ENCODE data around the gene SLC25A13.
"Not testable (repeated sequence)": the region's sequence is repeated elsewhere in the genome, so short reads cannot be mapped to it uniquely, and the experiment has no call there.

SLC25A13 gene

DNA sequence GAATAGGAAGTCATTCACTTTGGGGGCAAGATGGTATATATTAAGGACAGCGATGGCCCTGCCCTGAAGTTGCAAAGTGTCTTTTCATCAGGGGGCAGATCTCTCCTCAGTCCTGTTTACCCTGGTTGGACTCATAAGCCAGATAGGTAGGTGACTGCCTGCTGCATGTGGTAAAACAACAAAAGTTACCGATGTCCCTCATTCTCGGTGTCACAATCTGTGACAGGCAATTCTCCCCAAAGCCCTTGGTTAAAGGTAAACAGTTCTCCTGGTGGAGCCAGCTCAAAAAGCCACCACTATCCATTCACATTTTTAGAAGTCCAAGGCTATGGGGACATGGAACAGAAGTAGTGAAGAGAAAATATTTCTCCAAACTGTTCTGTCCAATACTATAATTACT, 9.9 kb upstream of the SLC25A13 start:
- TF ChIP-seq, protein P1, sequence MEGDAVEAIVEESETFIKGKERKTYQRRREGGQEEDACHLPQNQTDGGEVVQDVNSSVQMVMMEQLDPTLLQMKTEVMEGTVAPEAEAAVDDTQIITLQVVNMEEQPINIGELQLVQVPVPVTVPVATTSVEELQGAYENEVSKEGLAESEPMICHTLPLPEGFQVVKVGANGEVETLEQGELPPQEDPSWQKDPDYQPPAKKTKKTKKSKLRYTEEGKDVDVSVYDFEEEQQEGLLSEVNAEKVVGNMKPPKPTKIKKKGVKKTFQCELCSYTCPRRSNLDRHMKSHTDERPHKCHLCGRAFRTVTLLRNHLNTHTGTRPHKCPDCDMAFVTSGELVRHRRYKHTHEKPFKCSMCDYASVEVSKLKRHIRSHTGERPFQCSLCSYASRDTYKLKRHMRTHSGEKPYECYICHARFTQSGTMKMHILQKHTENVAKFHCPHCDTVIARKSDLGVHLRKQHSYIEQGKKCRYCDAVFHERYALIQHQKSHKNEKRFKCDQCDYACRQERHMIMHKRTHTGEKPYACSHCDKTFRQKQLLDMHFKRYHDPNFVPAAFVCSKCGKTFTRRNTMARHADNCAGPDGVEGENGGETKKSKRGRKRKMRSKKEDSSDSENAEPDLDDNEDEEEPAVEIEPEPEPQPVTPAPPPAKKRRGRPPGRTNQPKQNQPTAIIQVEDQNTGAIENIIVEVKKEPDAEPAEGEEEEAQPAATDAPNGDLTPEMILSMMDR (conservative IDR thresholded peaks at IDR 0.05; ENCODE audit: low read depth, low read length): no peak
- no peak overlapping the region for H3K4me3 ChIP-seq (ENCODE audit: low read depth, low read length)
- DNase-seq (ENCODE audit: low read depth): no peak

DNA sequence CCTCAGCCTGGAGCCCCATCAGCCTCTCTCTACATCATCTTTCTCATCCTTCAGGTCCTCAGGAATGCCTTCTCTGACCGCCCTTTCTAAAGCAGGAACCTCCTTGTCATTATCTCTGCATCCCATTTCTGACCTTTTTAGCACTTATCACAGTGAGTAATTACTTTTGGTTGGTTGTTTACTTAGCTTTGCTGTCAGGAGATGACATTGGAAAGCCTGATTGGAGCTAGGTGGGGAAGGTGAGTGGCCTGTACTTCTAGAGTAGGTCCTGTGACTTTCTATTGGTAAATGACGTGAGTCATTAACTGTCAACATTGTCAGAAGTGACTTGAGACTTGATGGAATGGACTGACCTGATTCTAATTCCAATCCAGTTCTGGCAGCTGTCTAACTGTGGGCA, 9.3 kb upstream of the SLC25A13 start:
- DNase-seq (ENCODE audit: low read depth): no peak
- no peak overlapping the region for H3K4me3 ChIP-seq (ENCODE audit: low read depth, low read length)
- TF ChIP-seq, protein P1 (conservative IDR thresholded peaks at IDR 0.05; ENCODE audit: low read depth, low read length): no peak

DNA sequence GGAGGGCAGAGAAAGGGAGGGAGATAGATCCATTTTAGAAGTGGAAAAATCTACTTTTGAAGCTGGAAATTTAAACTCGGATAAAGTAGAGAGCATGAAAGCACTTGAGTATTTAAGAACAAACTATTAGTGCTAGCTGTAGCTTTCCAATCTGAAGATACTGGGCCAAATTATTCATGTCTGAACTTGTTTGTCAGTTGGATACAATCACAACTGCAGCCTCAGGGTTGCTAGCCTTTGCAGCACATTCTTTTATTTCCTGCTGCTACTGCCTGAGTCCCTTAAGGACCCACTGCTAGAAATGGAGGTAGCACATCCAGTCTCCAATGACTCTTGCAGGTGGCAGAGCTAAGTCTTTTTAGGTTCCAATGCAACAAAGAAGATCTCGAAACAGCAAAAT, 8.3 kb upstream of the SLC25A13 start:
- H3K4me3 ChIP-seq (ENCODE audit: low read depth, low read length): no peak overlapping the region
- peak; percentile 17 for DNase-seq (ENCODE audit: low read depth)
- TF ChIP-seq, protein P1 (conservative IDR thresholded peaks at IDR 0.05; ENCODE audit: low read depth, low read length): no peak

DNA sequence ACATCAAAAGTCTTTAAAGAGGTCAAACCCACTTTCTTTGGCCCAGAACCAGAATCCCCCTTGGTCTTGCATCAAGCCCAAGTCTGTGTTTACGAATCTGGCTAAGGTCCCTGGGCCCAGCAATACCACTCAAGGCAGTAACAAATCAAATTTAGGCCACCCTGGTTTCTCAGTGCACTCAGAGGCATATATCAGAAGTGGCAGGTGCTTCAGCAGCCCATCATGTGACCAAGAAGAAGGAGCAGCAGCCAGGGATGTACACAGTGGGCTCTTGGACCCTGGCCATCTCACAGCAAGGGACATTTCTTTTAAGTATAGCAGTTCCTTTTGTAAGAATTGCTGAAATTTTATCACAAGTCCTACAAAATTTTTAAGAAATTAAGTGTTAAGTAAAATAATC, 7.3 kb upstream of the SLC25A13 start:
- DNase-seq (ENCODE audit: low read depth): no peak
- no peak overlapping the region for H3K4me3 ChIP-seq (ENCODE audit: low read depth, low read length)
- TF ChIP-seq, protein P1 (conservative IDR thresholded peaks at IDR 0.05; ENCODE audit: low read depth, low read length): no peak

DNA sequence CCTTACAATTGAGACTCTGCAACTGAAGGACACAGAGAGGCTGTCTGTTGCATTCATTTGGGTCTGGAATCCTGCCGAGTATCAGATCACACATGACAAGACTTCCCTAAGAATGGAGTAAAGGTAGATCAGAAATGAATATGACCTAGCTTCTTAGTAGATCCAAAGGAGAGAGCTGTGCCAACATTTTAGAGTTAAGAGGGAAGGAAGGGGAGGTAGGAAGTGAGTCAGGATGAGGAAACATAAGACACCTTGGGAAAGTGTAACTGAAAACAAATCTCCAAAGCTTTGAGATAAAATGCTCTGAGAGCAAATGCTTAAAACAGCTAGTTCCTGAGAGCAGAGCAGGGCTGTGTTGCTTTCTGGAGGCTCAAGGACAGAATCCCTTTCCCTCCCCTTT, 6.1 kb upstream of the SLC25A13 start:
- TF ChIP-seq, protein P1 (conservative IDR thresholded peaks at IDR 0.05; ENCODE audit: low read depth, low read length): no peak
- no peak for DNase-seq (ENCODE audit: low read depth)
- no peak overlapping the region for H3K4me3 ChIP-seq (ENCODE audit: low read depth, low read length)

DNA sequence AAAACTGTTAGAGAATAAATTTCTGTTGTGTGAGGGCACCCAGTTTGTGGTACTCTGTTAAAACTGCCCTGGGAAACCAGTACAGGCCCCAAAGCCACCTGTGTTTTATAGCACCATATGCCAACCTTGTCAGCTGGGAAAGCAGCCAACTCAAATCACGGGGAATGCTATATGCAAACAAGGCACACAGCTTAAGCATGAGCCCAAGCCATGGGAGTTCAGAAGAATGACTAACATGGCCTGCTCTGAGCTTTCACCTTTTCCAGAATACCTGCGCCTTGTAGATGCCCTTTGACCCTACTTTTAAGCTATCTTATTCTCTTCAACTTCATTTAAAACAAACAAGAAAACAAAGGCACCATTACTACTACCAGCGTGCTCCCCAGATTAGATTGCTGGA, 5.5 kb upstream of the SLC25A13 start:
- TF ChIP-seq, protein P1 (conservative IDR thresholded peaks at IDR 0.05; ENCODE audit: low read depth, low read length): no peak
- DNase-seq (ENCODE audit: low read depth): no peak

DNA sequence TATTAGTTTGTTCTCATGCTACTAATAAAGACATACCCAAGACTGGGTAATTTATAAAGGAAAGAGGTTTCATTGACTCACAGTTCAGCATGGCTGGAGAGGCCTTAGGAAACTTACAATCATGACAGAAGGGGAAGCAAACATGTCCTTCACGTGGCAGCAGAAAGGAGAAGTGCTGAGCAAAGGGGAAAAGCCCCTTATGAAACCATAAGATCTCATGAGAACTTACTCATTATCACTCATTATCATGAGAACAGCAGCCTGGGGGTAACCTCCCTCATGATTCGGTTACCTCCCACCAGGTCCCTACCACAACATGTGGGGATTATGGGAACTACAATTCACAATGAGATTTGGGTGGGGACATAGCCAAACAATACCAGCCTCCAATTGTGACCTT, 4.9 kb upstream of the SLC25A13 start:
- H3K4me3 ChIP-seq (ENCODE audit: low read depth, low read length); DNase-seq (ENCODE audit: low read depth): not testable (repeated sequence)

More for the DNA sequence above, 5.5 kb upstream of the SLC25A13 start:
- H3K4me3 ChIP-seq (ENCODE audit: low read depth, low read length): no peak overlapping the region
